H1 (cell line): ENCODE measurements around the gene CSF1. TPM values are rescaled to one million over a fixed set of nuclear protein-coding genes. Genes with fewer than 3 reads are reported as not detected.

Experiments used
- CBX8 ChIP-seq: fragments of 300-800, 300-1000 bp; sonication (generic); IDR thresholded peaks from 2 replicates; pipeline ENCODE4 v1.7.1; 2016; ENCODE audit warnings: low read depth, low read length, borderline replicate concordance
- FOSL1 ChIP-seq: IDR thresholded peaks from 2 replicates; pipeline ENCODE4 v1.6.1; 2011; ENCODE audit warnings: mild to moderate bottlenecking, low read depth, low read length, moderate library complexity; ENCODE audit not compliant: insufficient read depth
- GTF2F1 ChIP-seq: IDR thresholded peaks from 2 replicates; pipeline ENCODE4 v1.6.1; 2012; ENCODE audit warnings: low read depth, low read length, improper control_type of control experiment, borderline replicate concordance
- HDAC2 ChIP-seq, 2 experiments: fragments of 300-600 bp in 1 of 2; sonication (generic) in 1 of 2; IDR thresholded peaks; 2 replicates each; pipeline ENCODE4 v1.6.1; 2011 to 2012; ENCODE audit warnings: low read depth in 2 of 2, low read length in 2 of 2, mild to moderate bottlenecking in 2 of 2, moderate library complexity in 2 of 2, borderline replicate concordance in 1 of 2, inconsistent platforms in 1 of 2
- POLR2AphosphoS5 ChIP-seq: IDR thresholded peaks from 2 replicates; pipeline ENCODE4 v1.6.1; 2011; ENCODE audit warnings: low read depth, low read length
- RAD21 ChIP-seq, 2 experiments: IDR thresholded peaks in 1 of 2; conservative IDR thresholded peaks in 1 of 2; 2 replicates each; pipeline ENCODE4 v1.6.1; 2011; ENCODE audit warnings: low read depth in 2 of 2, low read length in 2 of 2, improper control_type of control experiment in 1 of 2, inconsistent platforms in 1 of 2, mild to moderate bottlenecking in 1 of 2, moderate library complexity in 1 of 2
- ZNF274 ChIP-seq: IDR thresholded peaks from 2 replicates; pipeline ENCODE4 v1.7.0; 2012; ENCODE audit warnings: low read length, borderline replicate concordance; ENCODE audit errors: extremely low read depth
- polyA plus RNA-seq, 7 experiments: library from polyadenylated mRNA; depleted of rRNA in 3 of 7; stranded (reverse) in 5 of 7; unstranded in 2 of 7; fragments of >200 nt in 5 of 7; fragments of 200-250 nt in 2 of 7; gene quantifications; 1 replicate in 5 of 7; 2 replicates in 1 of 7; 4 replicates in 1 of 7; pipeline versions ENCODE4 v1.2.1 to v1.2.3, GENCODE V29; 2011 to 2013; ENCODE audit warnings: missing spikeins in 2 of 7, mixed read lengths in 2 of 7
- total RNA-seq: library from RNA; stranded (reverse); fragmentation: NEBNext Ultra II Directional; extraction: Animal tissue kit (Norgen Biotek cat#: 25700); gene quantifications from 2 replicates; pipeline ENCODE4 v1.2.1, GENCODE V29; 2021
- TF ChIP-seq, protein P1 (sequence below): fragments of 300-600 bp; sonication (generic); IDR thresholded peaks from 2 replicates; pipeline ENCODE4 v1.7.1; 2012; ENCODE audit warnings: low read length, moderate library complexity, mild to moderate bottlenecking, inconsistent platforms; ENCODE audit not compliant: insufficient replicate concordance
- TF ChIP-seq, protein P2 (sequence below): IDR thresholded peaks from 2 replicates; pipeline ENCODE4 v1.6.1; 2011; ENCODE audit warnings: low read length, improper control_type of control experiment

CSF1 gene
- total and polyA plus RNA-seq, 2 of the 8 experiments (the other 6 are each of a cell fraction or from before 2014, with no cell fraction given): 3.3 to 5.4 TPM

- TF ChIP-seq, protein P1, sequence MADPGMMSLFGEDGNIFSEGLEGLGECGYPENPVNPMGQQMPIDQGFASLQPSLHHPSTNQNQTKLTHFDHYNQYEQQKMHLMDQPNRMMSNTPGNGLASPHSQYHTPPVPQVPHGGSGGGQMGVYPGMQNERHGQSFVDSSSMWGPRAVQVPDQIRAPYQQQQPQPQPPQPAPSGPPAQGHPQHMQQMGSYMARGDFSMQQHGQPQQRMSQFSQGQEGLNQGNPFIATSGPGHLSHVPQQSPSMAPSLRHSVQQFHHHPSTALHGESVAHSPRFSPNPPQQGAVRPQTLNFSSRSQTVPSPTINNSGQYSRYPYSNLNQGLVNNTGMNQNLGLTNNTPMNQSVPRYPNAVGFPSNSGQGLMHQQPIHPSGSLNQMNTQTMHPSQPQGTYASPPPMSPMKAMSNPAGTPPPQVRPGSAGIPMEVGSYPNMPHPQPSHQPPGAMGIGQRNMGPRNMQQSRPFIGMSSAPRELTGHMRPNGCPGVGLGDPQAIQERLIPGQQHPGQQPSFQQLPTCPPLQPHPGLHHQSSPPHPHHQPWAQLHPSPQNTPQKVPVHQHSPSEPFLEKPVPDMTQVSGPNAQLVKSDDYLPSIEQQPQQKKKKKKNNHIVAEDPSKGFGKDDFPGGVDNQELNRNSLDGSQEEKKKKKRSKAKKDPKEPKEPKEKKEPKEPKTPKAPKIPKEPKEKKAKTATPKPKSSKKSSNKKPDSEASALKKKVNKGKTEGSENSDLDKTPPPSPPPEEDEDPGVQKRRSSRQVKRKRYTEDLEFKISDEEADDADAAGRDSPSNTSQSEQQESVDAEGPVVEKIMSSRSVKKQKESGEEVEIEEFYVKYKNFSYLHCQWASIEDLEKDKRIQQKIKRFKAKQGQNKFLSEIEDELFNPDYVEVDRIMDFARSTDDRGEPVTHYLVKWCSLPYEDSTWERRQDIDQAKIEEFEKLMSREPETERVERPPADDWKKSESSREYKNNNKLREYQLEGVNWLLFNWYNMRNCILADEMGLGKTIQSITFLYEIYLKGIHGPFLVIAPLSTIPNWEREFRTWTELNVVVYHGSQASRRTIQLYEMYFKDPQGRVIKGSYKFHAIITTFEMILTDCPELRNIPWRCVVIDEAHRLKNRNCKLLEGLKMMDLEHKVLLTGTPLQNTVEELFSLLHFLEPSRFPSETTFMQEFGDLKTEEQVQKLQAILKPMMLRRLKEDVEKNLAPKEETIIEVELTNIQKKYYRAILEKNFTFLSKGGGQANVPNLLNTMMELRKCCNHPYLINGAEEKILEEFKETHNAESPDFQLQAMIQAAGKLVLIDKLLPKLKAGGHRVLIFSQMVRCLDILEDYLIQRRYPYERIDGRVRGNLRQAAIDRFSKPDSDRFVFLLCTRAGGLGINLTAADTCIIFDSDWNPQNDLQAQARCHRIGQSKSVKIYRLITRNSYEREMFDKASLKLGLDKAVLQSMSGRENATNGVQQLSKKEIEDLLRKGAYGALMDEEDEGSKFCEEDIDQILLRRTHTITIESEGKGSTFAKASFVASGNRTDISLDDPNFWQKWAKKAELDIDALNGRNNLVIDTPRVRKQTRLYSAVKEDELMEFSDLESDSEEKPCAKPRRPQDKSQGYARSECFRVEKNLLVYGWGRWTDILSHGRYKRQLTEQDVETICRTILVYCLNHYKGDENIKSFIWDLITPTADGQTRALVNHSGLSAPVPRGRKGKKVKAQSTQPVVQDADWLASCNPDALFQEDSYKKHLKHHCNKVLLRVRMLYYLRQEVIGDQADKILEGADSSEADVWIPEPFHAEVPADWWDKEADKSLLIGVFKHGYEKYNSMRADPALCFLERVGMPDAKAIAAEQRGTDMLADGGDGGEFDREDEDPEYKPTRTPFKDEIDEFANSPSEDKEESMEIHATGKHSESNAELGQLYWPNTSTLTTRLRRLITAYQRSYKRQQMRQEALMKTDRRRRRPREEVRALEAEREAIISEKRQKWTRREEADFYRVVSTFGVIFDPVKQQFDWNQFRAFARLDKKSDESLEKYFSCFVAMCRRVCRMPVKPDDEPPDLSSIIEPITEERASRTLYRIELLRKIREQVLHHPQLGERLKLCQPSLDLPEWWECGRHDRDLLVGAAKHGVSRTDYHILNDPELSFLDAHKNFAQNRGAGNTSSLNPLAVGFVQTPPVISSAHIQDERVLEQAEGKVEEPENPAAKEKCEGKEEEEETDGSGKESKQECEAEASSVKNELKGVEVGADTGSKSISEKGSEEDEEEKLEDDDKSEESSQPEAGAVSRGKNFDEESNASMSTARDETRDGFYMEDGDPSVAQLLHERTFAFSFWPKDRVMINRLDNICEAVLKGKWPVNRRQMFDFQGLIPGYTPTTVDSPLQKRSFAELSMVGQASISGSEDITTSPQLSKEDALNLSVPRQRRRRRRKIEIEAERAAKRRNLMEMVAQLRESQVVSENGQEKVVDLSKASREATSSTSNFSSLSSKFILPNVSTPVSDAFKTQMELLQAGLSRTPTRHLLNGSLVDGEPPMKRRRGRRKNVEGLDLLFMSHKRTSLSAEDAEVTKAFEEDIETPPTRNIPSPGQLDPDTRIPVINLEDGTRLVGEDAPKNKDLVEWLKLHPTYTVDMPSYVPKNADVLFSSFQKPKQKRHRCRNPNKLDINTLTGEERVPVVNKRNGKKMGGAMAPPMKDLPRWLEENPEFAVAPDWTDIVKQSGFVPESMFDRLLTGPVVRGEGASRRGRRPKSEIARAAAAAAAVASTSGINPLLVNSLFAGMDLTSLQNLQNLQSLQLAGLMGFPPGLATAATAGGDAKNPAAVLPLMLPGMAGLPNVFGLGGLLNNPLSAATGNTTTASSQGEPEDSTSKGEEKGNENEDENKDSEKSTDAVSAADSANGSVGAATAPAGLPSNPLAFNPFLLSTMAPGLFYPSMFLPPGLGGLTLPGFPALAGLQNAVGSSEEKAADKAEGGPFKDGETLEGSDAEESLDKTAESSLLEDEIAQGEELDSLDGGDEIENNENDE: no peak
- TF ChIP-seq FOSL1: no peak
- TF ChIP-seq RAD21 (IDR thresholded peaks at IDR 0.05 in 1 of 2, conservative IDR thresholded peaks at IDR 0.05 in 1 of 2; ENCODE audit: low read depth in 2 of 2, low read length in 2 of 2): no peak
- no peak for TF ChIP-seq POLR2AphosphoS5
- no peak for TF ChIP-seq HDAC2 (IDR thresholded peaks at IDR 0.05; ENCODE audit: borderline replicate concordance in 1 of 2, low read depth in 2 of 2, low read length in 2 of 2)
- TF ChIP-seq CBX8: no peak
- TF ChIP-seq ZNF274: no peak
- no peak for TF ChIP-seq GTF2F1
- TF ChIP-seq, protein P2, sequence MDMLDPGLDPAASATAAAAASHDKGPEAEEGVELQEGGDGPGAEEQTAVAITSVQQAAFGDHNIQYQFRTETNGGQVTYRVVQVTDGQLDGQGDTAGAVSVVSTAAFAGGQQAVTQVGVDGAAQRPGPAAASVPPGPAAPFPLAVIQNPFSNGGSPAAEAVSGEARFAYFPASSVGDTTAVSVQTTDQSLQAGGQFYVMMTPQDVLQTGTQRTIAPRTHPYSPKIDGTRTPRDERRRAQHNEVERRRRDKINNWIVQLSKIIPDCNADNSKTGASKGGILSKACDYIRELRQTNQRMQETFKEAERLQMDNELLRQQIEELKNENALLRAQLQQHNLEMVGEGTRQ: no peak
Measured at GRCh38 chr1:109879881-109880525, 30.6 kb upstream of the CSF1 start (continued).
